Eye (tissue), 1 donor: Measurements from ENCODE around the gene FLVCR2.
"Not testable (repeated sequence)": the region's sequence is repeated elsewhere in the genome, so short reads cannot be mapped to it uniquely, and the experiment has no call there.

Experiments
- DNase-seq: peaks from one replicate; pipeline ENCODE4 v3.0.0-alpha.2; 2015

FLVCR2 gene

DNA sequence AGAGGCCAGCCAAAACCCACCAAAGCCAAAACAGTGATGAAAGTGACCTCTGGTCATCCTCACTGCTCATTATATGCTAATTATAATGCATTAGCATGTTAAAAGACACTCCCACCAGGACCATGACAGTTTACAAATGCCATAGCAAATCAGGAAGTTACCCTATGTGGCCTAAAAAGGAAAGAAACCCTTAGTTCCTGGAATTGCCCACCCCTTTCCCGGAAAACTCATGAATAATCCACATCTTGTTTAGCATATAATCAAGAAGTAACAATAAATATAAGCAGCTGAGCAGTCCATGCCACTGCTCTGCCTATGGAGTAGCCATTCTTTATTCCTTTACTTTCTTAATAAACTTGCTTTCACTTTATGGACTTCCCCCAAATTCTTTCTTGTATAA, 21.7 kb downstream of the FLVCR2 start:
- DNase-seq, result not testable (repeated sequence)

- DNase-seq, result not testable (repeated sequence)
Observed at GRCh38 chr14:75601061-75601460, 22.6 kb downstream of the FLVCR2 start.

GRCh38 chr14:75602503-75602902, 24.1 kb downstream of the FLVCR2 start:
- DNase-seq, result no peak

DNA sequence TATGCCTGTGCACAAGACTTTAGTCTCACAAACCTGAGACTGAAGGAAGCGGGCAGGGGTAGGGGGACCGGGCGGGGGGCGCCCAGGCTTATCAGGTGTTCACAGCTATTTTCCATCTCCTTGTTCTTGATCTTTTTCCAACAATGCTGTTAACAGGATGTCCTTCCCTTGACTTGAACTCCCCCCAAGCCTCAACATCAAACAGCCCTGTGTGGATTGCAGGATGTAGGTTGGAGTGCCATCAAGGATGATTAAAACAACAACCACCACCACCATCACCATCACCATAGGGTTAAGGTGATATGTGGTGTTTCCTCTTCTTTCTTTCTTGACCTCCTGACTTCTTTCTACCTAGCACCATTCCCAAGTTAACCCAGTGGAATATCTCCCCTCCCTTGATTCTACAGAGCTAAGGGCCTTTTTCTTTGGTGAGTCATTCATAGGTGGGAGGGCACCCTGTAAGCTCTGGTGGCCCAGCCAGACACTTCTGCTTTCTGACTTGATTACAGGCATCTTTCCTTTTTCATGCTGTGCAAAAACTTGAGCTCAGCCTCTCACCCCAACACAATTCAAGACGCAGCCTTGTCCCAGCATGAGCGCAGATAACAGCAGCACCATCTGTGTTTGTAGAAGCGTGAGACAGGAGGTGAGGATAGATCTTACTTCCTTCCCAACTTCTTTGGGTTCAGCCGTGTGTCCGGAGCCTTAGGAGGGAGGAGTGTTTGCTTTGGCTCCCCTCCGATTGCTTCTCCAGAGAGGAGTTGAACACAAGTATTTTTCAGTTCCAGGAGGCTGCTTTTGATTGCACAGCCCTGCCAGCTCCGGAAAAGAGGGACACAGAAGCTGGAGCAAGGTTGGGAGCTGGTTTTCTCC, 26.8 kb downstream of the FLVCR2 start:
- no peak for DNase-seq

GRCh38 chr14:75605916-75606315, 27.5 kb downstream of the FLVCR2 start:
- DNase-seq, result no peak

DNA sequence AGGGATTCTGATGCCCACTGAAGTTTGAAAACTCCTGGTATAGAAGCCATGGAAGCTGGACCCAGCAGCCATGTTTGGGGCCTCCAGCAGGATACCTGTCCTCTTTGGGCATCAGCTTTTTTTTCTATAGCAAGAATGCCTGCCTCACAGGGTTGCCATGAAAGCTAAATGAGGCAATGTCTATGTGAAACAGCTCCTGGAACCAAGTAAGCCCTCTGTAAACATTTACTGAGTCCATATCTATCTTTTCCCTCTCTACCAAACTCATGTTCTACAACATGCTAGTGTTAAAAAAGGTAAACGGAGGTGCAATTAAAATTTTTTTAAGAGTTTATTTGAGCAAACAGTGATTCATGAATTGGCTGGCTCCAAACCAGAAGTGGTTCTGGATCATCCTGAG, 28.6 kb downstream of the FLVCR2 start:
- DNase-seq, result no peak

DNA sequence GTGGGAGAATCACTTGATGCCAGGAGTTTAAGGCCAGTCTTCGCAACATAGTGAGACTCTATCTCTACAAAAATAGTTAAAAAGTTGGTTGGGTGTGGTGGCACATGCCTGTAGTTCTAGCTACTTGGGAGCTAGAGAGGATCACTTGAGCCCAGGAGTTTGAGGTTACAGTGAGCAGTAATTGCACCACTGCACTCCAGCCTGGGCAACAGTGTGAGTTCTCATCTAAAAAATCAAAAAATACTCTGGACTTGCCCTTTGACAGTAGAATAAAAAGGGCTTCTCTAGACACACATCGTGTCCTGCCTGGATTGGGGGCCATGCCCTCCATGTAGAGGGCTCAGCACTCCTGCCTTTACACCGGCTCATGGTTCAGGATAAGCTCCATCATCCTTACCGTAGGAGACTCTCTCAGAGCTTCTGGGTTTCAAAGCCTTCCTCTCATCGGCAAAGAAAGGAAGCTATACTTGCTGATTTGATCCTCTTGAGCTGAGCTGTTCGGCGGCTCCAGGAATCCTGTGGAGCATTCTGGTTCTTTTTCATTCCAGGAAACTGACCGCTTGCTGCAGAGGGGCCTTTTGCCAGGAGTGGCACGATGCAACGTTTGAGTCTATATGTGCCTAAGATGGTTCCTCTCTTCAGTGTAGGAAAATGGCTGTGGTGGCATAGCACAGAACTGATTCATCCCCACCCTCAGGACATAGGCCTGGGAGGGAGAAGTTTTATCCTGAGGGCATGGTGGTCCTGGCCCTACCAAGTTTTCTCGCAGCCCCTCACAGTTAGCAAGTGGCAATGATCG, 29.6 kb downstream of the FLVCR2 start:
- DNase-seq, result no peak

DNA sequence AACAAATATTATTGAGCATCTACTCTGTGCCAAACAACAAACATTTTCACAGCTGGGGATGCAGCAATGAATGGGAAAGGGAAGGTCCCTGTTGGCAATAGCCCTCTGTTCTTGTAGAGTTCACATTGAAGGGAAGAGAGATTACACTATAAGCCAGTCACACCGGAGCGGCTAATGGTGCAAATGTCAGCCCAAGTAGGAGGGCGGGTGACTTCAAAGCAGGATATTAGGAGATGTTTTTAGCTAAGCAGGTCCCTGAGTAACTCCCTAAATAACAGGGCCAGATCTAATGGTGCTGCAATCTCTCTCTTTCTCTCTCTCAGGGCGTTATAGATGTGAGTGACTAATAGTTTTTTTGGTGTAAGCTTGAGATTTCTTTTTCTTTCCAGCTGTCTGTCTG, 30.7 kb downstream of the FLVCR2 start:
- no peak for DNase-seq

DNA sequence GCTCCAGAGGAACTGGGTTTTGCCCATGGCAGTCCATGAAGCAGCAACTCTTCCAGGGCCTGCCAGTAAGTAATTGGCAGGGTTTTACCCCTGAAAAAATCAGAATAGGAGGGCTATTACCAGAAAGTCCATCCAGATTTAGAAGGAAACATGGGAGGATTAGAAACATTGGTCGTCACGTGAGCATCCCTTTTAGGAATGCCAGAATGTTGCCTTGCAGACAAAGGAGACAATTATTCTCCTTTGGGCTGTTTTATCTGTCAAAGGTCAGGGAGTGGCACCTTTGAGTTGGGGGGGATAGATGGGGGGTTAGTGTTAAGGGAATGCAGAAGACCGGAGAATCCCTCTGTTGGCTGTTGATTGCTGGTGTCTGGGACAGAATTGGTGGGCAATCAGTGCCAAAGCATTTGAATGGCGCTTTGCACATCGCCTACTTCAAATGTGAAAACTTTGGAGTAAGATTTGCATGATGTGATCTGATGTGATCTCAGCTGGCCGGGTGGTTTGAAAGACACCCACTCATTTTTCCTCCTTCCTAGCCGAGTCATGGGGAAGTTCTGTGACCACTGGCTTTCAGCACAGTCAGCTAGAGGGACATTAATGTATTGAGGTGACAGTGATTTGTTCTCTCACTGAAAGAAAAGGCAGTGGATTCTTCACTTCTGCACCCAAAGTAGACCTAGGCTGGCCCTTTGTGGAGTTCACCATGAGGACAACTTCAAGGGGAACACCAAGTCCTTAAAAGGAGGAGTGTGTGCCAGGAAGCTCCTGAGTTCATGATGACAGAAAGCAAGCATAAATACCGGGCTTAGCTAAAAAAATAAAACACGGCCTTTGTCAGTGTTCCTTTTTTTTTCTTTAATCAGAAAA, 31.4 kb downstream of the FLVCR2 start:
- DNase-seq, result peak; percentile 11

DNA sequence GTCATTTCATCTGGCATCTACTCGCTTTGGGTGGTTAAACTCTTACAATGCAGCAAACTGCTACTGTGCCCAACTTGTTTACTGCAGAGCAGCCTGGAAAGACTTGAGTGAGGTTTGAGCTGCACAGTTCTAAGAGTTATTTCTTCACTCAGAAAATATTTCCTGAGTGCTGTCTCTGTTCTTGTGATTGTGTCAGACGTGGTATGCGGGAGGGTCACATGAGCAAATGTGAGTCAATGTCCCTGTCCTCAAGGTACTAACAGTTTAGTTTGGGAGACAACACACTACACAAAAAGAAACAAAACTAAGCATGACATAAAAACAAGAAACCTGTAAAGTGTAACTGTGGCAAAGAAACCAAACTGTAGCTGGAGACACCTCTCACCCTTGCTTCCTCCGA, 32.4 kb downstream of the FLVCR2 start:
- DNase-seq, result no peak

DNA sequence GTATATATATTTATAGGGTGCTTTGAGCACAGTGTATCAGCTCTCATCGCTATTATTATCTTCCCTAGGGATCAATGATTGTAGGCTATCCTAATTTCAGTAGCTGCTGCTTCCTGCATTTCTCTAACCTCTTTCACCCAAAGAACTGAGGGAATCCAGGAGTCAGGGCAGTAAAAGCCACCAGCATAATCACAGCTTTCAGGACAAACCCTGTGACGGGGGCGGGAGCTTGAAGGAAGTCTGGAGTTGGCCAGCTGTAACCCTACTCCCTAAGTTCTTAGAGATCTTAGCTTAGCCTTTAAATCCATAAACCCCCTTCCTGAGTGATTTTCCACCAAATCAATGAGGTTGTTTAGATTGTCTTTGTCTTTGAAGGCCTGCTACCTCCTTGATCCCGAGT, 33.7 kb downstream of the FLVCR2 start:
- no peak for DNase-seq

- no peak for DNase-seq
Observed at GRCh38 chr14:75614179-75614578, 35.8 kb downstream of the FLVCR2 start.

- DNase-seq, result no peak
Observed at GRCh38 chr14:75615200-75615599, 36.8 kb downstream of the FLVCR2 start.

DNA sequence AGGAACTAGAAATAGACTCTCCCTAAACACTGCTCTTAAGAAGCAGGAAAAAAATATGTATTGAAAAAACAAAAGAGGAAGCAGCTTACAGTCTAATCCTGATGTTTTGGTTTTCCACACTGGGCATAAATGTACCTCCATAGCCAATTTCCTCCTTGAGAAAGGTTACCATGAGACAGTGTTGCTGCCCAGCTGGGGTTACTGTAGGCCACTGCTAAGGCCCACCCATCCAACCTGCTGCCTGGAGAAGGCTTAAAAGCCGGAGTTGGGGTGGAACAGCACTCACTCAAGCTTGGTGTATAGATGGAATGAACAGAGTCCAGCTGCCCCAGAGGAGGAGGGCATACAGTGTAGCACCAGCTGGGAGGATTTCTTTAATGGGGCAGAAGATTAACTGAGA, 41.1 kb downstream of the FLVCR2 start:
- DNase-seq, result no peak

DNA sequence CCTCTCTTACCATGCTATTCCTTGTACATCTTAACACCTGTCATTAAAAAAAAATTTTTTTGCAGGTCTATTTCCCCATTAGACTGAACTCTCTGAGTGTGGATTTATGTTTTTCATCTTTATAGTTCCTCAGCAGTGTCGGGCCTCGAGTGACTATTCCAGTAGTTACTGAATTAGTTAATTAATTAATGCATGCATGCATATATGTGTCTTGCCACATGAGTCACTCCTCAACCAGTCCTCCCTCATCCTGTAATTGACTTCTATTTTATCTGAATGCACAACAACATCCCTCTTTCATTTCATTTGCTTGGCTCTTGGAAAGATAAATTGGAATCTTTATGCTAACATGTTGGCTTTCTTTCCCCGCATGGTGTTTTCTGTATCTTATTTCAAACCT, 46.6 kb downstream of the FLVCR2 start:
- DNase-seq, result no peak

- DNase-seq, result no peak
Observed at GRCh38 chr14:75626396-75626795, 48.0 kb downstream of the FLVCR2 start.

DNA sequence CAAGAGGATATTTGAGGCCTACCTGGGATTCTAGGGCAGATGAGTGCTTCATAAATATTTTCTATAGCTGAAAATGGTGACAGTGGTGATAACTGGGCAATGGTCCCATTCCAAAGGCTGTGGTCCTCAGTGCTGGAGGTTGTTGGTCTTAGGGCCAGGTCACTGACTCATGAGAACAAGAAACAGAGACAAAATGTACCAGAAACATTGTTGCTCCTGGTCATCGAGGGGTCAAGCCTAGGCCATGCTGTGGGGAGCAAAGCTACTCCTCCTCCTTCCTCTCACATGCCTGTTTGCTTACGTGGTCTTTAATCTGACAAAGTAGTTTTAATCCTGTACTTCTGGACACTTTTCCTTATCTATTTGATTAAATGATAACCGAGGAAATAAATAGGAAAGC, 48.4 kb downstream of the FLVCR2 start:
- no peak for DNase-seq

DNA sequence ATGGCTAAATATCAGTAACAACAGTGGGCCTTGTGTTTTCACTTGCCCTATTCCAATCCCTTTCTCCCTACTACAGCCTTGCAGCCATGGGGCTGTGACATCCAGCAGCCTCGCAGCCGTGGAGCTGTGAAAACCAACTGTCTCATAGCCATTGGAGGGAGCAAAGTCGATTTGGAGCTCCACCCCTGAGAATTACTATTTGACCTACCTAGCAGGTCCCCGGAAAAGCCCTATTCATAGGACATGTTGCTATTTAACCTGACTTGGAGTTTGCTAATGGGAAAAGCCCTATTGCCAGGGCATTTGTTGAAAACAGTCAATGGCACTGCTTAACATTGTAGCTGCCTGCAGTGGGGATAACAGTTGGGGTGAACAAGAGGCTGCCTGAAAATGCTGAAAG, 49.0 kb downstream of the FLVCR2 start:
- DNase-seq, result no peak

- DNase-seq, result no peak
Observed at GRCh38 chr14:75628816-75629215, 50.4 kb downstream of the FLVCR2 start.

GRCh38 chr14:75630695-75631452, 52.5 kb downstream of the FLVCR2 start:
- DNase-seq, result no peak

DNA sequence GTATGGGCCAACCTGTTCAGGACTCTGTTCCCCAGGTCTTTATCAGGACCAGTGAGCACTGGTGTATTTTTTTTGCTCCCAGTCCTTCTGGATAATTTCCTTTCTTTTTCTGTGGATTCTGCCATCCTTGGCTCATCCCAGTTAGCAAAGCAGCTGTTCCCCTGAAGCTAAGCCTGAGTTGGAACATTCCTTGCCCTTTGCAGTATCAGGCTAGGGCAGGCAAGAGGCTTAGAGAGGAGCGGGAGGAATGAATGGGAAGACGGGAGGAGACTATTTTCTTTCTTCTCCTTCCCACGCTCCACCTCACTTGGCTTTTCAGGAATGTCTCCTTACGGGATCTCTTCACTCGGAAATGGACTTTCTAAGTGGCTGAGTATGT, 53.0 kb downstream of the FLVCR2 start:
- no peak for DNase-seq

DNA sequence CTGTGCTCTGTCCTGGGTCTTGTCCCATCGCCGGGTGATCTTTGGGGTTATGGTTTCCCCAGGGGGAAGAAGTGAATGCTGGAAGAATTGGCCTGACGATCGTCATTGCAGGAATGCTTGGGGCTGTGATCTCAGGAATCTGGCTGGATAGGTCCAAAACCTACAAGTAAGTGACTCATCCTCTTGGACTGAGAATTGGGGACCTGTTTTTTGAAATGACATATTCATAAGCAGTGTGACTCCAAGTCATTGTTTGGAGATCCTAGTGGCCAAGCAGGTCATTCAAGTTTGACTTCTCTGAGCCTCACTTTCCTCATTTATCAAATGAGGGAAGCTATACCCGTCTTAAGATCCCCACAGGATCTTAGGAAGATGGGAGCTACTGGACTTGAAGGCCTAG, 56.4 kb downstream of the FLVCR2 start:
- no peak for DNase-seq
